ENCODE measurements around the gene SF3A2. TPM values are rescaled to one million over a fixed set of nuclear protein-coding genes. Genes with fewer than 3 reads are reported as not detected.

The SF3A2 gene
- total and polyA plus RNA-seq, 2 donors (not counting 1 experiment from before 2014, with no cell fraction given) = 98.2 to 140 TPM

GRCh38 chr19:2221918-2222317 is 14.7 kb upstream of the SF3A2 start:
- no peak overlapping the region for H3K4me3 Mint-ChIP-seq
- Histone ChIP-seq H3K27me3 (replicated peaks in 1 of 4; ENCODE audit: control extremely low read depth in 1 of 4, control insufficient read depth in 3 of 4, insufficient read depth in 4 of 4, low read length in 3 of 4) (no peaks in the 10 kb centered on the region), H3K27ac (ENCODE audit: low read length in 2 of 2) (no peak overlapping the region), H4K20me1 (ENCODE audit: control insufficient read depth, insufficient read depth, low read length, poor library complexity, severe bottlenecking) (peaks cover 9% of the 10 kb centered on the region), H3K79me2 (ENCODE audit: control insufficient read depth, insufficient read depth, low read length) (peaks cover 5% of the 10 kb centered on the region), H3K9me3 (ENCODE audit: control extremely low read depth in 1 of 3, control insufficient read depth in 2 of 3, insufficient read depth in 1 of 3, low read length in 2 of 3) (no peaks in the 10 kb centered on the region), H3K4me3 (ENCODE audit: control extremely low read depth in 1 of 5, extremely low read depth in 1 of 5, insufficient read depth in 1 of 5, low read depth in 2 of 5, low read length in 4 of 5) (no peak overlapping the region), H3K36me3 (replicated peaks in 1 of 2; ENCODE audit: control extremely low read depth in 1 of 2, control insufficient read depth in 1 of 2, extremely low read depth in 1 of 2, insufficient read depth in 2 of 2, low read length in 1 of 2) (peaks cover 0 to 52% of the 10 kb centered on the region in 2 experiments), H2AFZ (ENCODE audit: insufficient read depth, low read depth, low read length, poor library complexity, severe bottlenecking) (no peak overlapping the region), H3K9ac (ENCODE audit: low read length) (no peak overlapping the region), H3K4me2 (replicated peaks; ENCODE audit: low read depth, low read length, poor library complexity, severe bottlenecking) (no peak overlapping the region), H3K4me1 (ENCODE audit: control insufficient read depth in 2 of 2, insufficient read depth in 2 of 2, low read length in 2 of 2) (peaks cover 16 to 25% of the 10 kb centered on the region in 2 donors)
- DNase-seq (no peak), ATAC-seq (ENCODE audit: low read depth) (no peak)
- H3K4me1 Mint-ChIP-seq = peaks cover 29% of the 10 kb centered on the region
- no peak overlapping the region for H3K27ac Mint-ChIP-seq
- intact Hi-C loops (cut with micrococcal nuclease) = no loop called here
- CTCF ChIA-PET = interaction anchor here (0.7 to 2.7 kb wide), 5 partner anchors 17 to 67 kb away, joined by 3 to 13 read pairs (median 4); no protein-coding TSS in a partner anchor
- no peak for TF ChIP-seq EZH2 (IDR thresholded peaks at IDR 0.05; ENCODE audit: borderline replicate concordance, insufficient read depth, low read depth, low read length, poor library complexity, severe bottlenecking)
- TF ChIP-seq, protein P1, sequence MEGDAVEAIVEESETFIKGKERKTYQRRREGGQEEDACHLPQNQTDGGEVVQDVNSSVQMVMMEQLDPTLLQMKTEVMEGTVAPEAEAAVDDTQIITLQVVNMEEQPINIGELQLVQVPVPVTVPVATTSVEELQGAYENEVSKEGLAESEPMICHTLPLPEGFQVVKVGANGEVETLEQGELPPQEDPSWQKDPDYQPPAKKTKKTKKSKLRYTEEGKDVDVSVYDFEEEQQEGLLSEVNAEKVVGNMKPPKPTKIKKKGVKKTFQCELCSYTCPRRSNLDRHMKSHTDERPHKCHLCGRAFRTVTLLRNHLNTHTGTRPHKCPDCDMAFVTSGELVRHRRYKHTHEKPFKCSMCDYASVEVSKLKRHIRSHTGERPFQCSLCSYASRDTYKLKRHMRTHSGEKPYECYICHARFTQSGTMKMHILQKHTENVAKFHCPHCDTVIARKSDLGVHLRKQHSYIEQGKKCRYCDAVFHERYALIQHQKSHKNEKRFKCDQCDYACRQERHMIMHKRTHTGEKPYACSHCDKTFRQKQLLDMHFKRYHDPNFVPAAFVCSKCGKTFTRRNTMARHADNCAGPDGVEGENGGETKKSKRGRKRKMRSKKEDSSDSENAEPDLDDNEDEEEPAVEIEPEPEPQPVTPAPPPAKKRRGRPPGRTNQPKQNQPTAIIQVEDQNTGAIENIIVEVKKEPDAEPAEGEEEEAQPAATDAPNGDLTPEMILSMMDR (IDR thresholded peaks at IDR 0.05) = no peak
- H3K27me3 Mint-ChIP-seq = no peaks in the 10 kb centered on the region
- no peaks in the 10 kb centered on the region for H3K9me3 Mint-ChIP-seq (ENCODE audit: insufficient read depth)
- WGBS (ENCODE audit: insufficient coverage) = 96% methylated on average over 20 of the region's 20 CpGs
- POLR2A ChIA-PET = interaction anchor here (0.9 kb wide), 1 partner anchor 66 kb away, joined by 4 read pairs; no protein-coding TSS in a partner anchor

- H4K20me1 ChIP-seq (ENCODE audit: control insufficient read depth, insufficient read depth, low read length, poor library complexity, severe bottlenecking) = peaks cover 14% of the 10 kb centered on the region
- WGBS (ENCODE audit: insufficient coverage) = 81% methylated on average over 10 of the region's 18 CpGs
- H3K9me3 ChIP-seq (ENCODE audit: control extremely low read depth in 1 of 3, control insufficient read depth in 2 of 3, insufficient read depth in 1 of 3, low read length in 2 of 3) = no peaks in the 10 kb centered on the region
- no peak overlapping the region for H3K4me3 ChIP-seq (ENCODE audit: control extremely low read depth in 1 of 5, extremely low read depth in 1 of 5, insufficient read depth in 1 of 5, low read depth in 2 of 5, low read length in 4 of 5)
- POLR2A ChIA-PET = interaction anchor here (0.6 to 0.9 kb wide), 3 partner anchors 12 to 72 kb away, joined by 3 to 4 read pairs (median 3); partner anchors contain the start of genes AP3D1 and PLEKHJ1
- peaks cover 16 to 31% of the 10 kb centered on the region in 2 donors for H3K4me1 ChIP-seq (ENCODE audit: control insufficient read depth in 2 of 2, insufficient read depth in 2 of 2, low read length in 2 of 2)
- H3K9me3 Mint-ChIP-seq (ENCODE audit: insufficient read depth) = no peaks in the 10 kb centered on the region
- CTCF ChIA-PET = interaction anchor here (0.9 to 2.7 kb wide), 4 partner anchors 49 to 67 kb away, joined by 3 to 13 read pairs (median 6); no protein-coding TSS in a partner anchor
- H3K27ac ChIP-seq (ENCODE audit: low read length in 2 of 2) = peak overlapping the region; percentile 51 to 63
- no peak for TF ChIP-seq EZH2 (IDR thresholded peaks at IDR 0.05; ENCODE audit: borderline replicate concordance, insufficient read depth, low read depth, low read length, poor library complexity, severe bottlenecking)
- TF ChIP-seq, protein P1 (IDR thresholded peaks at IDR 0.05) = no peak
- no peak overlapping the region for H3K9ac ChIP-seq (ENCODE audit: low read length)
- ATAC-seq (ENCODE audit: low read depth) (peak; percentile 3), DNase-seq (no peak)
- H3K27ac Mint-ChIP-seq = peak overlapping the region; percentile 95
- peaks cover 0 to 43% of the 10 kb centered on the region in 2 experiments for H3K36me3 ChIP-seq (replicated peaks in 1 of 2; ENCODE audit: control extremely low read depth in 1 of 2, control insufficient read depth in 1 of 2, extremely low read depth in 1 of 2, insufficient read depth in 2 of 2, low read length in 1 of 2)
- intact Hi-C loops (cut with micrococcal nuclease) = no loop called here
- no peak overlapping the region for H2AFZ ChIP-seq (ENCODE audit: insufficient read depth, low read depth, low read length, poor library complexity, severe bottlenecking)
- peaks cover 5% of the 10 kb centered on the region for H3K79me2 ChIP-seq (ENCODE audit: control insufficient read depth, insufficient read depth, low read length)
- H3K4me3 Mint-ChIP-seq = peak overlapping the region; percentile 78
- no peaks in the 10 kb centered on the region for H3K27me3 ChIP-seq (replicated peaks in 1 of 4; ENCODE audit: control extremely low read depth in 1 of 4, control insufficient read depth in 3 of 4, insufficient read depth in 4 of 4, low read length in 3 of 4)
- H3K27me3 Mint-ChIP-seq = no peaks in the 10 kb centered on the region
- H3K4me1 Mint-ChIP-seq = peaks cover 34% of the 10 kb centered on the region
- peak overlapping the region; percentile 41 for H3K4me2 ChIP-seq (replicated peaks; ENCODE audit: low read depth, low read length, poor library complexity, severe bottlenecking)
Observed at GRCh38 chr19:2223391-2223790, 13.2 kb upstream of the SF3A2 start.
